NCI-H226 (cell line): ENCODE measurements around the gene NEDD4.
"Not testable (repeated sequence)": the region's sequence is repeated elsewhere in the genome, so short reads cannot be mapped to it uniquely, and the experiment has no call there.

Experiments
- DNase-seq: peaks from one replicate; pipeline ENCODE4 v3.0.0-alpha.2; 2015

Gene NEDD4

GRCh38 chr15:55952501-55953274 is 40.7 kb downstream of the NEDD4 start:
- not testable (repeated sequence) for DNase-seq

- DNase-seq: not testable (repeated sequence)
Measured at GRCh38 chr15:55944606-55945005, 48.8 kb downstream of the NEDD4 start.

- DNase-seq: no peak
Measured at GRCh38 chr15:55942332-55942731, 51.1 kb downstream of the NEDD4 start.

- peak; percentile 58 for DNase-seq
Measured at GRCh38 chr15:55937040-55937439, 56.4 kb downstream of the NEDD4 start.

GRCh38 chr15:55928955-55929354 is 64.5 kb downstream of the NEDD4 start:
- DNase-seq: no peak

GRCh38 chr15:55921744-55922143 is 71.7 kb downstream of the NEDD4 start:
- DNase-seq: no peak

GRCh38 chr15:55917881-55918296 is 75.5 kb downstream of the NEDD4 start:
- DNase-seq: peak; percentile 88

GRCh38 chr15:55916666-55917409 is 76.6 kb downstream of the NEDD4 start:
- peak; percentile 21 for DNase-seq

- no peak for DNase-seq
Measured at GRCh38 chr15:55915876-55916567, 77.4 kb downstream of the NEDD4 start.

- DNase-seq: no peak
Measured at GRCh38 chr15:55915221-55915620, 78.2 kb downstream of the NEDD4 start.

GRCh38 chr15:55914446-55914845 is 79.0 kb downstream of the NEDD4 start:
- DNase-seq: no peak

GRCh38 chr15:55912982-55913381 is 80.4 kb downstream of the NEDD4 start:
- DNase-seq: no peak

GRCh38 chr15:55909036-55909811 is 84.2 kb downstream of the NEDD4 start:
- peak; percentile 49 for DNase-seq

GRCh38 chr15:55907797-55908196 is 85.6 kb downstream of the NEDD4 start:
- DNase-seq: peak; percentile 100

- no peak for DNase-seq
Measured at GRCh38 chr15:55902981-55903380, 90.4 kb downstream of the NEDD4 start.

- DNase-seq: no peak
Measured at GRCh38 chr15:55900019-55900418, 93.4 kb downstream of the NEDD4 start.

- DNase-seq: no peak
Measured at GRCh38 chr15:55899537-55899936, 93.9 kb downstream of the NEDD4 start.

GRCh38 chr15:55897560-55898336 is 95.7 kb downstream of the NEDD4 start:
- DNase-seq: peak; percentile 70

GRCh38 chr15:55894399-55894965 is 98.9 kb downstream of the NEDD4 start:
- DNase-seq: no peak

- DNase-seq: no peak
Measured at GRCh38 chr15:55893852-55894251, 99.6 kb downstream of the NEDD4 start.

GRCh38 chr15:55891196-55891595 is 102.2 kb downstream of the NEDD4 start:
- DNase-seq: no peak

- DNase-seq: no peak
Measured at GRCh38 chr15:55884223-55884622, 109.2 kb downstream of the NEDD4 start.
